CD1c-positive myeloid dendritic cell (primary cell): ENCODE measurements around the gene ZNF284.
A peak's percentile ranks its signal among the peaks of the same experiment; 100 is the strongest.
"Not testable (repeated sequence)": the region's sequence is repeated elsewhere in the genome, so short reads cannot be mapped to it uniquely, and the experiment has no call there.

Experiments
- DNase-seq: peaks from one replicate; pipeline ENCODE4 v3.0.0-alpha.2; 2016; ENCODE audit errors: extremely low spot score

ZNF284 gene

DNA sequence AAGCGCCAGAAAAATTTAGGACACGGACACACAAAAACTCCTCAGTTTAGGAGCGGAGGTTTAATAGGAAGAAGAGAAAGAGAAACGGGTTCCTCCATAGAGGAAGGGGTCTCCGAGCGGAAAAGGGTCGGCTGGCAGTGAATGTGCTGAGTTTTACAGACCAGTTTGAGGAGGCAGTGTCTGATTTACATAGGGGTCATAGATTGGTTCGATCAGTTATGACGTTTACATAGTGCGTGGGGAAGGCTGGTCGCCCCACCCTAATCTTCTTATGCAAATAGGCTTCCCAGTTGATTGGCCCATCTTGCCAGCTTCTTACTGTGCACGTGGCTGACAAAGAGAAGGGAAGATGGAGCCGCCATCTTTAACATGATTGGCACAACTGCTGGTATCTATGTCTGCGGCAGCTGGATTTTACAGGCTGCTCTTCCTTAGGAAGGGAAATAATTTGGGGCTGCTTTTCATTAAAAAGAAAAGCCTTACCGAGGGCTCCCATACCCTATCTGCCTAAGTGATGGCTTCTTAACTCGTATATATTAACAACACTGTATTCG lies 40.0 kb downstream of the ZNF284 start:
- DNase-seq = peak; percentile 47

DNA sequence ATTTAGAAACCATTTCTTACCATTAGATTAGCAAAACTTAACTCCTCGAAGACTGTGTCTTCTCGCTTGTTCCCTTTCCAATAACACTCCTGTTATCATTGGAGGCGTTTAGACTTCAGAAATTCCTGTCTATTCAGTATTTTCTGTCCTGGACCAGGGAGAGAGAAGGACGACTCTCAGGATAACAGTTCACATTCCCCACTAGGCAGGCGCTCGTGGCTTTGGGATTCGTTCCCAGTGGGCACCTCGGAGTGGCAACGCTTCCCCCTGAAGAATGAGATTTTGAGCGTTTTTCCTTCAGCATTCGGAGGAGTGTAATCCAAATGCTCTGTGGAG lies 40.8 kb downstream of the ZNF284 start:
- no peak for DNase-seq

DNA sequence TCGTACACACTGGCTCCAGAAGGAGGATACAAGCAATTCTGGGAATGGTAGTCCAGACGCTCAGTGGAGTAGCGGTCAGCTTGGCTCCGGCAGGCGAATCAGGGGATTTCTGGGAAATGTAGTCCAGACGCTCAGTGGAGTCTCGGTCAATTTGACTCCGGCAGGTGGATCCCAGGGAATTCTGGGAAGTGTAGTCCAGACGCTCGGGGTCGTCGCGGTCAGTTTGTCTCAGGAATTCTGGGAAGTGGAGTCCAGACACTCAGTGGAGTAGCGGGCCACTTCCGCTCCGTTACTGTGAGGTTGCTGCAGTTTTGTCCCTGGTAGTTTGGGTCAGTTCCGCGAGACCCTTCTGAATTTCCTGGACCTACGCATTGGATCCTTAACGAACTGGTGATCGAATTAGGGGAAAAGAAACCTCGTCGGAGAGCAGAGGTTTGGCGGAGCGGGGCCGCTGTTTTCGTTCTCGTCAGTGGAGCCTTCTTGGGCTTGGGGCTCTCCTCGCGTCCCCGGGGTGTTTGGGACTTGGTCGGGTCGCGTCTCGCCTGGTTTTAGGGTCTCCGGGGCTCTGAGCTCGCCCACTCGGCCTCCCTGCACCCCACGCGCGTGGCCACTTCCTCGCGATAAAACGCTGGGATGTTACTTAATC lies 41.3 kb downstream of the ZNF284 start, which contains the start of gene ZNF225:
ZNF225 (plus strand) TSS at position 262 of the 646 bp plus-strand sequence. CDS start 2,429 bp downstream, outside the sequence.
- peak; percentile 97 for DNase-seq

DNA sequence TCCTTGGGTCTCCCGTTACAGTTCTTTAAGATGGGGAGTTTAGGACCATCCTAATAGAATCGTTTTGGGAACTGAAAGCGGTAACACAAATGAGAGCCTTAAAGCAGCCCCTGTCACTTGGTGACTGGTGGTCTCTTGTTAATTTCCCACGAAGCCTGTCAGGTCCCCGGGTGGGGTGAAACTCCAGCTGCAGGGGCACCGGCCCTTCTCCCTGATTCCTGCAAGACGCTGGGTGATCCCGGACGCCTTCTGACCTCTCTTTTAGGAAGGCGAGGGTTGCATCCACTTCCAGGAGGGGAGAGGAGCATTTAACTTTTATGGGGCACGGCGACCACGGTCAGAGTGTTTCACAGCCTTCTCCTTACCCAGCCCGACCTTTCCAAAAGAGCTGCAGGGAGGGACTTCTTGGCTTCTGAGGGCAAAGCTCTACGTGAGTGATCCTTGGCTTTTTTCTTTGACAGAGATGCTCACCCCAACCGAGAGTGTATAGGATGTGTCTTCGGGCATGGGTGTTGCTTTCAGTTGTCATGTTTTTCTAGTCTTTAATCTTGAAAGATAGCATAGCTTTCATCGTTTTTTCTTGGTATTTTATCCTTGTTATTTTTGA lies 41.9 kb downstream of the ZNF284 start:
- no peak for DNase-seq

DNA sequence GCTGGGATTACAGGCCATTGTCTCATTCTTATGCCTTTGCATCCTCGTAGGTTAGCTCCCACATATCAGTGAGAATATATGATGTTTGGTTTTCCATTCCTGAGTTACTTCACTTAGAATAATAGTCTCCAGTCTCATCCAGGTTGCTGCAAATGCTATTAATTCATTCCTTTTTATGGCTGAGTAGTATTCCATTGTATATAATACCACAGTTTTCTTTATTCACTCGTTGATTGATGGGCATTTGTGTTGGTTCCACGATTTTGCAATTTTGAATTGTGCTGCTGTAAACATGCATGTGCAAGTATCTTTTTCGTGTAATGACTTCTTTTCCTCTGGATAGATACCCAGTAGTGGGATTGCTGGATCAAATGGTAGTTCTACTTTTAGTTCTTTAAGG lies 49.2 kb downstream of the ZNF284 start:
- DNase-seq = not testable (repeated sequence)

DNA sequence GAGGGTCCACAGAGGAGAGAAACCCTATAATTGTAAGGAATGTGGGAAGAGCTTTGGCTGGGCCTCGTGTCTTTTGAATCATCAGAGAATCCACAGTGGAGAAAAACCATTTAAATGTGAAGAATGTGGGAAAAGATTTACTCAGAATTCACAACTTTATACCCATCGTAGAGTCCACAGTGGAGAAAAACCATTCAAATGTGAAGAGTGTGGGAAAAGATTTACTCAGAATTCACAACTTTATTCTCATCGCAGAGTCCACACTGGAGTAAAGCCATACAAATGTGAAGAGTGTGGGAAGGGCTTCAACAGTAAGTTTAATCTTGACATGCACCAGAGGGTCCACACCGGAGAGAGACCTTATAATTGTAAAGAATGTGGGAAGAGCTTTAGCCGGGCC lies 60.0 kb downstream of the ZNF284 start:
- no peak for DNase-seq
